ENCODE data around the gene RAB36. TPM values are rescaled to one million over a fixed set of nuclear protein-coding genes. Genes with fewer than 3 reads are reported as not detected.

RAB36 gene
- total RNA-seq, 4 donors from 2014 or later, result 0.38 to 1.0 (median 0.57) TPM

DNA sequence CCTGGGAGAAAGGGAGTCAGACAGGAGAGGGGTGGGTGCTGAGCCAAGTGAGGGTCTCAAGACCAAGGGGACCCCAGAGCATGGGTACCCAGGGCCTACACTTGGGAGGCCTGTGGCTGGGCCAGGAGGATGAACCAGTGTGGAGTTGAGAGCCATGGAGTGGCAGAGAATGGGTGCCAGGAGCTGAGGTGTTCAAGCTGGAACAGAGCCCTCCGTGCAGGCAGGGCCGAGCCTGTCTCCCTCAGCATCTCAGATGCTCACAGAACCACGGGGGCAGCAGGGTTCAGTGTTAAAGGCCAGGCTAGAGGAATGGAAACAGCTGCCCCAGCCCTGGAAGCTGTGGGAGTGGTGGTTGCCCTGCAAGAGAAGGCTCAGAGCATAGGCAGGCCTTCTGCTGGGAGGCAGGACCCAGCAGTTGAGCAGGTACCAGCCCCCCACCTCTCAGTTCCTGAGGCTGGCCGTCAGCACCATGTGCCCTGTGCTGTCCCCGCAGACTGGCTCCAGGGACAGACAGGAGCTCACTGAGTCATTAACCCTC lies 35.8 kb upstream of the RAB36 start:
- TF ChIP-seq, protein P1, sequence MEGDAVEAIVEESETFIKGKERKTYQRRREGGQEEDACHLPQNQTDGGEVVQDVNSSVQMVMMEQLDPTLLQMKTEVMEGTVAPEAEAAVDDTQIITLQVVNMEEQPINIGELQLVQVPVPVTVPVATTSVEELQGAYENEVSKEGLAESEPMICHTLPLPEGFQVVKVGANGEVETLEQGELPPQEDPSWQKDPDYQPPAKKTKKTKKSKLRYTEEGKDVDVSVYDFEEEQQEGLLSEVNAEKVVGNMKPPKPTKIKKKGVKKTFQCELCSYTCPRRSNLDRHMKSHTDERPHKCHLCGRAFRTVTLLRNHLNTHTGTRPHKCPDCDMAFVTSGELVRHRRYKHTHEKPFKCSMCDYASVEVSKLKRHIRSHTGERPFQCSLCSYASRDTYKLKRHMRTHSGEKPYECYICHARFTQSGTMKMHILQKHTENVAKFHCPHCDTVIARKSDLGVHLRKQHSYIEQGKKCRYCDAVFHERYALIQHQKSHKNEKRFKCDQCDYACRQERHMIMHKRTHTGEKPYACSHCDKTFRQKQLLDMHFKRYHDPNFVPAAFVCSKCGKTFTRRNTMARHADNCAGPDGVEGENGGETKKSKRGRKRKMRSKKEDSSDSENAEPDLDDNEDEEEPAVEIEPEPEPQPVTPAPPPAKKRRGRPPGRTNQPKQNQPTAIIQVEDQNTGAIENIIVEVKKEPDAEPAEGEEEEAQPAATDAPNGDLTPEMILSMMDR (IDR thresholded peaks at IDR 0.05; ENCODE audit: low read depth), result no peak

DNA sequence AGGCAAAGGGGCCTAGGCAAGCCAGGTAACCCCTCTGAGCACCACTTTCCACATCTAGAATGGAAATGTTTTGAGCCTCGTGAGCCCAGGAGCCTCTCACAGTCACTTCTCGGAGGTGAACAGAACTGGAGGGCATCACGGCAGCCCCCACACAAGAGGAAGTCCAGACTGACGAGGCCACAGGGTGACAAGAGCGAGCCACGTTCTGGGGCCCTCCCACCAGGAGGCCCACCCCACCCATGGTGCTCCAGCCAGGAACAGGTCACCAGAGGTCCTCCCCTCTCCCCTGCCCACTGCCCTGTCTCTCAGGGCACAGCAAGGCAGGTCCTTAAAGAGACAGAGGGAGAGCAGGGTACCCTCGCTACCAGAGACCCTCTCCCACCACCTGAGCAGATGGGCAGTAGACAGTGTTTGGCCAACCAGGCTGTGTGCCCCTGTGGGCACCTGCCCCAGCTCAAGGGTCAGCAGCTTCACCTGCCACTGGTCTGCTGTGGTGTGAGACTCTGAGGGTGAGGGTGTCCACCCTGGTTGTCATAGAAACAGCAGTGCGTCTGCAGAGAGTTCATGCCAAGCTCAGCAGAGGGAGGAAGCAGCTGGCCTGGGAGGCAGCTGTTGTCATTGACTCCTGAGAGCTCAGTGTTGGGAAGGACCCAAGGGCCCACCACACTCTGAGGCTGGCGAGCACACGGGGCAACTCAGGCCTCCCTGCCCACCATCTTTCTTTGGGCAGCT lies 34.9 kb upstream of the RAB36 start:
- TF ChIP-seq, protein P1 (IDR thresholded peaks at IDR 0.05; ENCODE audit: low read depth), result no peak

DNA sequence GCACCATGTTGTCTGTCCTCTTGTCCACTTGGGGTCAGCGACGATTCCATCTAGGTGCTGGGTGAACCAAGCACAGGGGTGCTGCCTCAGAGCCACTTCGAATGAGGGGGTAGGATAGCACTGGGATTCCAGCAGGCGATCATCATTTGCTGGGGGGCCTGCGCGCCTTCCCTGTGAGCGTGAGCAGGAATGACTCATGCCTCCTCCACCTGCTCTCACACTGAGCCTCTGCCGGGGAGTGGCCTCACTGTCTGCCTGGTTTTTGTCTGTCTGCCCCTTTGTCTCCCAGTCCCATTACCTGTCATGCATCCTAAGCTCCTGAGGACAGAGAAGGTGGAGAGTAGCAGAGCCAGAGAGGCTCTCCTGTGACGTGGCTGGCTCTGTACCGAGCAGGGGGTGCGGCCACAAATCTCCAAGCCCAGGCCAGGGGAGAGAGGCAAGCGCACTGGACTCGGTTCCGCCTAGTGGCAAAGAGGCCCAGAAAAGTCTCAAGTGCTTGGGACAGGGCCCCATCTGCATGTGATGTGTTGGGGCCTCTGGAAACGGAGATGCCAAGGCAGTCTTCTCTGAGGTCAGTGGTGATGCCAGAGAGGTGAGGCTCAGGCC lies 34.3 kb upstream of the RAB36 start:
- TF ChIP-seq, protein P1 (IDR thresholded peaks at IDR 0.05; ENCODE audit: low read depth), result no peak

DNA sequence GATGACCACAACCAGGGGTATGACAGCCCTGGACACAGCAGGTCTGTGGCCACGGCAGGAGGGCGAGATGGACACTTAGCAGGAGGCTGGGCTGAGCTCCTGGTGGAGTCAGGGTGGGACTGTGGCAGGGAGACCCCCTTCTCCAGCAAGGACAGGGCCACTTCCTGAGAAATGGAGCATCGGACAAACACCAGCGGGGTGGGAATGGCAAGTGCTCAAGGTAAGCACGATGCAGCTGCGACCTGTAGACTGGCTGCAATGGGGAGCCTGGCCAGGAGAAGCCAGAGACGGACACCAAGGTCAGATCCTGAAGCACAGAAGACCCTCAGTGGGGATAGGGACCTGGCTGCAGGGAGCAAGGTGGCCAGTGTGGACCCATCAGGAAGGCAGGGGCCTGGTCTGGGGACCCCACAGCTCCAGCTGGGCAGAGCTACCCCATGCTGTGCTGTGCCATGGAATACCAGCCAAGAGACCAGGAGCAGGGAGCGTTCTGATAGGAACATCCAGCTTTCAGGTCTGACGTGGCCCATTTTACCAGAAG lies 32.7 kb upstream of the RAB36 start:
- TF ChIP-seq, protein P1 (IDR thresholded peaks at IDR 0.05; ENCODE audit: low read depth), result no peak

DNA sequence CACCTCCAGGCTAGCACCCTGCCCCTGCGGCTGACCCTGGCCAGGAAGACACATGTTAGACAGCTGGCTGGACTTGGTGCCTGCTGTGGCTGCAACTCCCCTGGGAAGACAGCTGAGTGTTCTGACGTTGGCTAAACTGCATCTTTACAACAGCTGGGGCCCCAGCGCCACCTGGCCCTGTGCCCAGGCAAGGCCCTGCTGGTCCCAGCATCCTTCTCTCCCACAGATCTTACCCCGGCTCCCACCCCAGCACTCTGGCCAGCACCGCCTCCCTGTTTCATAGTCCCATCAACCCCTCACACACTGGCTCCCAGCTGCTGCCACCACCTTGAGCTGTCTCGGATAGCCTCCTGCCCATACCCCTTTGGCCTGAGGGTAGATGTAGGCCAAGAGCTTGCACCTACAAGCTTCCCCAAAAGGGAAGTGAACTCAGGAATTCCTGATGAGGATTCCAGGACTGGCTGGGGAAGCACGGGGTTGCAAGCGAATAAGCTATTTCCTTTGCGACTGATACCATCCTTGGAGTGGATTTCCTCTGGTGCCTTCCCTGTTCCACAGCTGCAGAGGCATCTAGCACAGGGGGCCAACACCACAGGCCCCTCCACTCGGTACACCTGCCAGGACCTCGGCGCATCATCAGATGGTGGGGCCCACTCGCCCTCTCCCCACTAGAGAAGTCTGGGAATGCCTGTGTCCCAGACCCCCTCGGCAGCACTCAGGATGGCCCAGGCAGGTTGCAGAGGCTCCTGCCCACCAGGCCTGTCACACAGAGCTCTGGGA lies 32.0 kb upstream of the RAB36 start:
- TF ChIP-seq, protein P1 (IDR thresholded peaks at IDR 0.05; ENCODE audit: low read depth), result no peak

DNA sequence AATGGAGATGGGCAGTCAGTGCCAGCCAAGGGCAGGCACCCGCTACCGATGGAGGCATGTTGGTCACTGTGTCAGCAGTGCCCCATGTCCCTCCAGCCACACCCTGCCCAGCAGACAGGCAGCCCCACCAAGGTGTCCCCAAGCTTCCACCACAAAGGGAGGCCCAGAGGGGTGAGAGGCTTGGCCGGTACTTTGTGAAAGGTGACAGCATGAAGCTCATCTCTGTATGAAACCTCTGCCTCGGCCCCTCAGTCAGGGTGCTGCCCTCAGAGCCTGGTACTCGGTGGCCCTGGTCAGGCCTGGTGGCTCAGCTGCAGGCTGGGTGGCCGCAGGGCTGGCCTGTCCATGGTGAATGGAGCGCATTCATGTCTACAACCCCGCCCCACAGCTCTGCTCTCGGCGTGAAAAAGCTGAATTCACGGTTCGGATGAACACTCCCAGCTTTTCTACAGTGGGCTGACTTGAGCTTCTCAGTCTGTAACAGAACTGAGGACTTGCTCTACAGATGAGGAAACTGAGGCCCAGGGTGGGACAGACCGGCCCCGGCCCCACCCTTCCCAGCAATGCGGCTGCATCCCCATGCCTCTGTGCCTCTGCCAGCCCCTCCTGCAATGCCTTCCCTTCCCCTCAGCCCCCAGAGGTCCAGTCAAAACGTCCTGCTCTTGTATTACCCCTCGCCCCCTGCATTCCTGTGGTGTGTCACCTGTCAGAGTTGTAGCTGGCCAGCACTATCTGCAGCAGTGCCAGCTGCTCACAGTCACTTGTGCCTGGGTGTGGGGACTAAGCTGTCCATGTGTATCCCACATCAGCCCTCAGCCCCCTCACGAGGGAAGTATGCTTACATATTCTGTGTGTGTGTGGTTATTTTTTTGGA lies 31.2 kb upstream of the RAB36 start:
- TF ChIP-seq, protein P1 (IDR thresholded peaks at IDR 0.05; ENCODE audit: low read depth), result no peak

All from subcutaneous adipose tissue (tissue), 4 donors.